ENCODE data around the gene IDNK.

The IDNK gene

DNA sequence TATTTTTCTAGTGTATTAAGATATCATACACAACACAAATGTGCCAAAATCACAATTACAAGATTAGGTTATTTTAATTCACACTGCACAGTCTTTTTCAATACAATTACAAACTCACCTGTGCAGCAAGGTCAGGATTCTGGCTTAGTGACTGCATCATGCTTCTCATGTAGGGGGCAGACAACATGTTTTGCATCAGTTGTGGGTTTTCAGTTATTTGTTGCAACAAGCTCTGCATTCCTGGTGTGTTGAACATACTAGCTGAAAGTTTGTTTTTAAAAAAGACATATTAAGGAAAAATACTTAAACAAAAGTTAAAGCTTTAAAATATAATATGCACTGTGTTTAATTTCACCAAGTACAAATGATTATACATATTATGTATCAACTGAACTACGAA, 46.1 kb downstream of the IDNK start:
- no peak overlapping the region for H3K27ac ChIP-seq
- no peak for TF ChIP-seq ZFX (IDR thresholded peaks at IDR 0.05)
- TF ChIP-seq, protein P1, sequence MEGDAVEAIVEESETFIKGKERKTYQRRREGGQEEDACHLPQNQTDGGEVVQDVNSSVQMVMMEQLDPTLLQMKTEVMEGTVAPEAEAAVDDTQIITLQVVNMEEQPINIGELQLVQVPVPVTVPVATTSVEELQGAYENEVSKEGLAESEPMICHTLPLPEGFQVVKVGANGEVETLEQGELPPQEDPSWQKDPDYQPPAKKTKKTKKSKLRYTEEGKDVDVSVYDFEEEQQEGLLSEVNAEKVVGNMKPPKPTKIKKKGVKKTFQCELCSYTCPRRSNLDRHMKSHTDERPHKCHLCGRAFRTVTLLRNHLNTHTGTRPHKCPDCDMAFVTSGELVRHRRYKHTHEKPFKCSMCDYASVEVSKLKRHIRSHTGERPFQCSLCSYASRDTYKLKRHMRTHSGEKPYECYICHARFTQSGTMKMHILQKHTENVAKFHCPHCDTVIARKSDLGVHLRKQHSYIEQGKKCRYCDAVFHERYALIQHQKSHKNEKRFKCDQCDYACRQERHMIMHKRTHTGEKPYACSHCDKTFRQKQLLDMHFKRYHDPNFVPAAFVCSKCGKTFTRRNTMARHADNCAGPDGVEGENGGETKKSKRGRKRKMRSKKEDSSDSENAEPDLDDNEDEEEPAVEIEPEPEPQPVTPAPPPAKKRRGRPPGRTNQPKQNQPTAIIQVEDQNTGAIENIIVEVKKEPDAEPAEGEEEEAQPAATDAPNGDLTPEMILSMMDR (conservative IDR thresholded peaks at IDR 0.05): no peak

DNA sequence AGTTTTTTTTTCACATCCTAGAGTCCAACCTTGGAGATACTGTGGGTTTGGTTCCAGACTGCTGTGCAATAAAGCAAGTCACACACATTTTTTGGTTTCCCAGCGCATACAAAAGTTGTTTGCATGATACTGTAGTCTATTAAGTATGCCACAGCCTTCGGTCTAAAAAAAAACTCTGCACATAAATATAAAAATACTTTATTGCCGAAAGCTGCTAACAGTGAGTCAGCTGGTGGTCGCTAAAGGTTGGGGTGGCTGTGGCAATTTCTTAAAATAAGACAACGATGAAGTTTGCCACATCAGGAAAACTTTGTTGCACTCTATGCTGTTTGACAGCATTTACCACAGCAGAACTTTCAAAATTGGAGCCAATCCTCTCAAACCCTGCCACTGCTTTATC, 47.4 kb downstream of the IDNK start:
- H3K27ac ChIP-seq: no peak overlapping the region
- TF ChIP-seq, protein P1 (conservative IDR thresholded peaks at IDR 0.05): no peak
- TF ChIP-seq ZFX (IDR thresholded peaks at IDR 0.05): no peak

DNA sequence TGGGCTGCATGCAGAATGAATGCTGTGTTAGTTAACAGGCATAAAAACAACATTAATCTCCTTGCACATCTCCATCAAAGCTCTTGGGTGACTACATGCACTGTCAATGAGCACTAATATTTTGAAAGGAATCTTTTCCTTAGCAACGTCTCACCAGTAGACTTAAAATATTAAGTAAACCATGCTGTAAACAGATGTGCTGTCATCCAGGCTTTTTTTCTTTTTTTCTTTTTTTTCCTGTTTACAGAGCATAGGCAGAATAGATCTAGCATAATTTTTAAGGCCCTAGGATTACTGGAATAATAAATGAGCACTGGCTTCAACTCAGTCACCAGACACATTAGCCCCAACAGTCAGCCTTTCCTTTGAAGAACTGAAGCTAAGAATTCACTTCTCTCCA, 48.5 kb downstream of the IDNK start:
- TF ChIP-seq, protein P1 (conservative IDR thresholded peaks at IDR 0.05): no peak
- no peak for TF ChIP-seq ZFX (IDR thresholded peaks at IDR 0.05)
- H3K27ac ChIP-seq: no peak overlapping the region

GRCh38 chr9:83675466-83675865, 52.5 kb downstream of the IDNK start:
- TF ChIP-seq, protein P1 (conservative IDR thresholded peaks at IDR 0.05): no peak
- TF ChIP-seq ZFX (IDR thresholded peaks at IDR 0.05): no peak
- no peak overlapping the region for H3K27ac ChIP-seq

DNA sequence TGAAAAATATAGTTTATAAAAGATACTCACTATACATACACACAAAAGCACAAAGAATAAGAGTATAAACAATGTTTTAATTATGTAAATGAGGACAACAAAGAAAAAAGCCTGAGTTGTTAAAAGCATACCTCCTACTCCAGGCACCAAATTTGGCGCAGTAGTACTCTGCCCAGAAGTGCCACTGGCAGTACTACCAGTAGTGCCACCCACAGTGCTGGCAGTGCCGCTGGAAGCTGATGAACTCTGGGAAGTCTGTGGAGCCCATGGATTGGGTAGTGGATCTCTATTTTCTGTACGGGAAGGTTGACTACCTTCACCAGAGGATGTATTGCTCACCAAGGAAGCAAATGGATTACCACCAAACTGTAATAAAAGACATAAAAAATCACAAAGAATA, 54.7 kb downstream of the IDNK start:
- no peak overlapping the region for H3K27ac ChIP-seq
- TF ChIP-seq ZFX (IDR thresholded peaks at IDR 0.05): no peak
- TF ChIP-seq, protein P1 (conservative IDR thresholded peaks at IDR 0.05): no peak

- no peak overlapping the region for H3K27ac ChIP-seq
- TF ChIP-seq ZFX (IDR thresholded peaks at IDR 0.05): no peak
- TF ChIP-seq, protein P1 (conservative IDR thresholded peaks at IDR 0.05): no peak
These were observed 57.3 kb downstream of the IDNK start for GRCh38 chr9:83680233-83680632.

DNA sequence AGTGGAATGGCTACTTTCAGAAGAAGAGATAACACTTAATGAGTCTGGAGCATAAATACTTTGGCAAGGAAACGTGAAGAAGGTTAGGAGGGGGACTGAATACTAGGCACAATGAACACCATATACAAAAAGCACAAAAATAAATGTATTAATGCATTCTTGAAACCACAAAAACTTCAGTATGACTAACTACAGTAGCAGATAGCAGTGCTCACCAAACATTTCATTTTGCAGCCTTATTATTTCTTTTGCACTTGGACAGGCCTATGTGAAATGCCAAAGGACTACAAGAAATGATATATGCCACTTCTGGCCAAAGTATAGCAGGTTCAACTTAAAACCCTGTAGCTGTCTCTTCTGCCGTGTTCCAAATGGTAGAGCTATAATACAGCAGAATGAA, 58.5 kb downstream of the IDNK start:
- H3K27ac ChIP-seq: no peak overlapping the region
- no peak for TF ChIP-seq ZFX (IDR thresholded peaks at IDR 0.05)
- TF ChIP-seq, protein P1 (conservative IDR thresholded peaks at IDR 0.05): no peak
